ENCODE measurements around the gene SPSB4. TPM values are rescaled to one million over a fixed set of nuclear protein-coding genes. Genes with fewer than 3 reads are reported as not detected.

Gene SPSB4
- total RNA-seq, 1 donor from 2014 or later = not detected

DNA sequence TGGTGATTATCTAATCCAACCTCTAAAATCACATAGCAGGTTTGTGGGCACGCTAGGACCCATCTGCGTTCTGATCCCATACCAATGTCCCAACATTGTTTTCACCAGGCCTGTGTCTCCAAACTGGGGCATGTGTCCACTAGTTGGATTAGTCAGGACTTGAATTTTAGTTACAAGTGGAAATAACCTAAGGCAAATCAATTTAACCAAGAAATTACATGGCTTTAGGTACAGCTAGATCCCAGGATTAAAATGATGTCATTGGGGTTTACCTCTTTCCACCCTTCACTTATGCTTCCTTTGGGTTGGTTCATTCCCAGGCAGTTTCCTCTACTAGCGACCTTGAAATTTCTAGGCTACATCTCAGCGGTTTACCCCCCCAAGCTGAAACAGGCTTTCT is 133.3 kb downstream of the SPSB4 start:
- Histone ChIP-seq H3K27ac (no peak overlapping the region), H3K4me3 (no peak overlapping the region), H3K36me3 (no peaks in the 10 kb centered on the region), H3K9me3 (no peaks in the 10 kb centered on the region), H3K27me3 (no peaks in the 10 kb centered on the region), H3K4me1 (no peaks in the 10 kb centered on the region)
- intact Hi-C loops (cut with DNase I) = no loop called here
- no peak for DNase-seq (ENCODE audit: low spot score in 2 of 2)
- TF ChIP-seq, protein P1, sequence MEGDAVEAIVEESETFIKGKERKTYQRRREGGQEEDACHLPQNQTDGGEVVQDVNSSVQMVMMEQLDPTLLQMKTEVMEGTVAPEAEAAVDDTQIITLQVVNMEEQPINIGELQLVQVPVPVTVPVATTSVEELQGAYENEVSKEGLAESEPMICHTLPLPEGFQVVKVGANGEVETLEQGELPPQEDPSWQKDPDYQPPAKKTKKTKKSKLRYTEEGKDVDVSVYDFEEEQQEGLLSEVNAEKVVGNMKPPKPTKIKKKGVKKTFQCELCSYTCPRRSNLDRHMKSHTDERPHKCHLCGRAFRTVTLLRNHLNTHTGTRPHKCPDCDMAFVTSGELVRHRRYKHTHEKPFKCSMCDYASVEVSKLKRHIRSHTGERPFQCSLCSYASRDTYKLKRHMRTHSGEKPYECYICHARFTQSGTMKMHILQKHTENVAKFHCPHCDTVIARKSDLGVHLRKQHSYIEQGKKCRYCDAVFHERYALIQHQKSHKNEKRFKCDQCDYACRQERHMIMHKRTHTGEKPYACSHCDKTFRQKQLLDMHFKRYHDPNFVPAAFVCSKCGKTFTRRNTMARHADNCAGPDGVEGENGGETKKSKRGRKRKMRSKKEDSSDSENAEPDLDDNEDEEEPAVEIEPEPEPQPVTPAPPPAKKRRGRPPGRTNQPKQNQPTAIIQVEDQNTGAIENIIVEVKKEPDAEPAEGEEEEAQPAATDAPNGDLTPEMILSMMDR (IDR thresholded peaks at IDR 0.05) = no peak

GRCh38 chr3:141191097-141191749 is 140.1 kb downstream of the SPSB4 start:
- DNase-seq (ENCODE audit: low spot score in 2 of 2) = no peak
- TF ChIP-seq, protein P1 (IDR thresholded peaks at IDR 0.05) = no peak
- intact Hi-C loops (cut with DNase I) = no loop called here

DNA sequence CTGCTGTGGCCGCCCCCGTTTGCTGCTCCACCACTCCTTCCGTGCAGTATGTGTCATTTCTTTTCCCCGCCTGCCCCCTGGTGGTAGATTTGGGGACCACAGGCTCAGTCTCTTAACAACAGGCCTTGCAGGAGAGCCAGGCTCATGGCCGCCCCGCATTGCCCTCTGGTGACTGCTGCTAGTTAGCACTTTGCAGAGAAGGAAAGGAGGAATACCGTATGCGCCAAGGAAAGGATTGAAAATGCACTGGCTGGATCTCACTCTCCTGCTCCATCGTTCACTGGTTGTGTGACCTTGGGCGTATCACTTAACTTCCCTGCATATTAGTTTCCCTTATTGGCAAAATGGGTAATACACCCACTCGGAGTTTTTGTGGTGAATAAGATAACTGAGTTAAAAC is 141.2 kb downstream of the SPSB4 start:
- no peak overlapping the region for H3K4me3 ChIP-seq
- no peaks in the 10 kb centered on the region for H3K36me3 ChIP-seq
- H3K27ac ChIP-seq = no peak overlapping the region
- intact Hi-C loops (cut with DNase I) = loop anchor here (1.0 to 2.0 kb wide), 5 partner anchors 86 to 294 kb away; partner anchors contain the start of gene SPSB4
- H3K4me1 ChIP-seq = no peaks in the 10 kb centered on the region
- no peaks in the 10 kb centered on the region for H3K27me3 ChIP-seq
- DNase-seq (ENCODE audit: low spot score in 2 of 2) = peak; percentile 84 to 99
- no peaks in the 10 kb centered on the region for H3K9me3 ChIP-seq
- TF ChIP-seq, protein P1 (IDR thresholded peaks at IDR 0.05) = peak; percentile 98 to 99 (median 99)

More at GRCh38 chr3:141191097-141191749, 140.1 kb downstream of the SPSB4 start:
- Histone ChIP-seq H3K9me3 (no peaks in the 10 kb centered on the region), H3K27me3 (no peaks in the 10 kb centered on the region), H3K27ac (no peak overlapping the region), H3K4me1 (no peaks in the 10 kb centered on the region), H3K36me3 (no peaks in the 10 kb centered on the region), H3K4me3 (no peak overlapping the region)

DNA sequence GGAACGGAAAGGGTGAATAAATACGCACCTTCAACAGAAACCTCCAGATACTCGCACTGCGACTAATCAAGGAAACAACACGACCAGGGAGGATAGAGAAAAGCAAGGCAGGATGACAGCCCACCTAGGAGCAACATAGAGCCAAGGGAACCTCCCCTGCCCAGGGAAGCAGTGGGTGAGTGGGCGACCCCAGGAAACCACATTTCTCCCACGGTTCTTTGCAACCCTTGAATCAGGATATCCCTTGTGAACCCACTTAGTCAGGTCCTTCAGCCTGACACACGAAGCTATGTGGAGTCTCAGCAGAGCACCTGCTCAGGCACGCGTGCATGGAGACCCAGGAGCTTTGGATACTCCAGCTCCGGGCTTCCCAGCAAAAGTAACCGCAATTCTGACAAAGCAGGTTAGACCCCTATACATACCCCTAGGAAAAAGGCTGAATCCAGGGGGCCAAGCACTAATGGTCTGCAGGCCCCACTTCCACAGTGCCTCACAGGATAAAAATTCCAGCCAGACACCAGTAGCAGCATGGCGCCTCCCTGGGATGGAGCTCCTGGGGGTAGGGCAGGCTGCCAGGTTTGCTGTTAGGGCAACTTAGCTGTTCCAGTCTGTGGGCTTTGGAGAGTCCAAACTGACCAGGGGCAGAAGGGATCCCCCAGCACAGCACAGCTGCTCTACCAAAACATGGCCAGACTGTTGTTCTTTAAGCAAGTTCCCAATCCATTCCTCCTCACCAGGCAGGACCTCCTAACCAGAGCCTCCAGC is 142.1 kb downstream of the SPSB4 start:
- no peak overlapping the region for H3K4me3 ChIP-seq
- intact Hi-C loops (cut with DNase I) = loop anchor here (2.0 kb wide), 2 partner anchors 86 to 142 kb away; partner anchors contain the start of gene SPSB4
- no peaks in the 10 kb centered on the region for H3K4me1 ChIP-seq
- DNase-seq (ENCODE audit: low spot score in 2 of 2) = no peak
- no peaks in the 10 kb centered on the region for H3K9me3 ChIP-seq
- no peaks in the 10 kb centered on the region for H3K36me3 ChIP-seq
- TF ChIP-seq, protein P1 (IDR thresholded peaks at IDR 0.05) = no peak
- H3K27me3 ChIP-seq = no peaks in the 10 kb centered on the region
- no peak overlapping the region for H3K27ac ChIP-seq

Other genes with a start within 250 kb of the SPSB4 start
- gene SLC25A36, start 109.5 kb upstream of the SPSB4 start, total RNA-seq = 19.1 TPM
- 14.2 TPM for gene PXYLP1, start 180.5 kb downstream of the SPSB4 start, total RNA-seq